Left ventricle myocardium inferior (tissue), 1 donor: Measurements from ENCODE around the gene WBP1. TPM values are rescaled to one million over a fixed set of nuclear protein-coding genes. Genes with fewer than 3 reads are reported as not detected.

ENCODE experiments used
- DNase-seq: peaks from one replicate; pipeline ENCODE4 v3.0.0-alpha.2; 2020
- H3K27ac ChIP-seq: fragments of 200-600 bp; replicated peaks from 2 replicates; pipeline ENCODE4 v1.8.0; 2021
- H3K27me3 ChIP-seq: fragments of 200-600 bp; 2 replicates; pipeline ENCODE4 v1.8.0; 2021; ENCODE audit warnings: low read depth
- H3K36me3 ChIP-seq: fragments of 200-600 bp; 2 replicates; pipeline ENCODE4 v1.8.0; 2021
- H3K4me1 ChIP-seq: fragments of 200-600 bp; 2 replicates; pipeline ENCODE4 v1.8.0; 2021
- H3K4me3 ChIP-seq: fragments of 200-600 bp; 2 replicates; pipeline ENCODE4 v1.8.0; 2021; ENCODE audit warnings: mild to moderate bottlenecking, moderate library complexity
- H3K9me3 ChIP-seq: fragments of 200-600 bp; replicated peaks from 2 replicates; pipeline ENCODE4 v1.8.0; 2021
- CTCF ChIP-seq: fragments of 200-600 bp; IDR thresholded peaks from 2 replicates; pipeline ENCODE4 v1.8.0; 2021; ENCODE audit warnings: antibody characterized with exemption, mild to moderate bottlenecking, borderline replicate concordance
- intact Hi-C: fragments of 100-400 bp; cut with micrococcal nuclease; formaldehyde crosslinking; loops from one replicate; pipeline ENCODE4 v1.11.0; 2022
- total RNA-seq: library from RNA; stranded (reverse); fragmentation: NEBNext Ultra II Directional; extraction: Animal tissue kit (Norgen Biotek cat#: 25700); gene quantifications from one replicate; pipeline ENCODE4 v1.2.1, GENCODE V29; 2021
- donor health status: DM: no; HTN: yes; CAD: no; lungs with severe emphysema.

The WBP1 gene
- total RNA-seq, 1 donor from 2014 or later = 46.1 TPM

- Histone ChIP-seq H3K4me3 (no peak overlapping the region), H3K4me1 (no peaks in the 10 kb centered on the region), H3K27ac (no peak overlapping the region), H3K36me3 (peaks cover 75% of the 10 kb centered on the region), H3K9me3 (no peaks in the 10 kb centered on the region), H3K27me3 (no peaks in the 10 kb centered on the region)
- no peak for DNase-seq
- intact Hi-C loops = no loop called here
- TF ChIP-seq CTCF = no peak
Observed at GRCh38 chr2:74428675-74429074, 29.6 kb upstream of the WBP1 start.

GRCh38 chr2:74429487-74430451, 28.5 kb upstream of the WBP1 start:
- no peaks in the 10 kb centered on the region for H3K9me3 ChIP-seq
- no peak overlapping the region for H3K27ac ChIP-seq
- intact Hi-C loops = no loop called here
- no peak for DNase-seq
- H3K4me1 ChIP-seq = no peaks in the 10 kb centered on the region
- no peak for TF ChIP-seq CTCF
- no peak overlapping the region for H3K4me3 ChIP-seq
- H3K27me3 ChIP-seq = no peaks in the 10 kb centered on the region
- peaks cover 75% of the 10 kb centered on the region for H3K36me3 ChIP-seq

GRCh38 chr2:74430502-74430901, 27.7 kb upstream of the WBP1 start:
- intact Hi-C loops = no loop called here

GRCh38 chr2:74436111-74436805, 22.0 kb upstream of the WBP1 start:
- DNase-seq = no peak
- intact Hi-C loops = no loop called here
- no peaks in the 10 kb centered on the region for H3K9me3 ChIP-seq
- no peak for TF ChIP-seq CTCF
- peak overlapping the region; percentile 55 for H3K27ac ChIP-seq
- H3K36me3 ChIP-seq = peaks cover 12% of the 10 kb centered on the region
- peaks cover 48% of the 10 kb centered on the region for H3K4me1 ChIP-seq
- H3K27me3 ChIP-seq = no peaks in the 10 kb centered on the region
- H3K4me3 ChIP-seq = peak overlapping the region; percentile 49

More at GRCh38 chr2:74430502-74430901, 27.7 kb upstream of the WBP1 start:
- no peak for DNase-seq
- no peak for TF ChIP-seq CTCF
- Histone ChIP-seq H3K27me3 (no peaks in the 10 kb centered on the region), H3K36me3 (peaks cover 69% of the 10 kb centered on the region), H3K4me3 (no peak overlapping the region), H3K27ac (no peak overlapping the region), H3K9me3 (no peaks in the 10 kb centered on the region), H3K4me1 (no peaks in the 10 kb centered on the region)

GRCh38 chr2:74436848-74437695, 21.2 kb upstream of the WBP1 start:
- H3K27ac ChIP-seq = peak overlapping the region; percentile 55

More at GRCh38 chr2:74436848-74437695, 21.2 kb upstream of the WBP1 start:
- intact Hi-C loops = no loop called here
- Histone ChIP-seq H3K27me3 (no peaks in the 10 kb centered on the region), H3K9me3 (no peaks in the 10 kb centered on the region), H3K4me1 (peaks cover 56% of the 10 kb centered on the region), H3K4me3 (peak overlapping the region; percentile 73), H3K36me3 (peaks cover 6% of the 10 kb centered on the region)
- no peak for TF ChIP-seq CTCF
- DNase-seq = no peak
